GM19328 (cell line): ENCODE results near the gene DYNC1H1.
A peak's percentile ranks its signal among the peaks of the same experiment; 100 is the strongest.

Experiments
- ATAC-seq: cut with Tn5 transposase; IDR thresholded peaks from one replicate; pipeline ENCODE4 v1.9.1; 2021; ENCODE audit warnings: mild to moderate bottlenecking, moderate library complexity; ENCODE audit not compliant: unreplicated experiment

Gene DYNC1H1

GRCh38 chr14:101964297-101965180 is at the start of gene DYNC1H1:
TSS of gene DYNC1H1 (plus strand) at chr14:101964573. CDS start at chr14:101964692, 119 bp downstream.
- peak; percentile 77 for ATAC-seq

DNA sequence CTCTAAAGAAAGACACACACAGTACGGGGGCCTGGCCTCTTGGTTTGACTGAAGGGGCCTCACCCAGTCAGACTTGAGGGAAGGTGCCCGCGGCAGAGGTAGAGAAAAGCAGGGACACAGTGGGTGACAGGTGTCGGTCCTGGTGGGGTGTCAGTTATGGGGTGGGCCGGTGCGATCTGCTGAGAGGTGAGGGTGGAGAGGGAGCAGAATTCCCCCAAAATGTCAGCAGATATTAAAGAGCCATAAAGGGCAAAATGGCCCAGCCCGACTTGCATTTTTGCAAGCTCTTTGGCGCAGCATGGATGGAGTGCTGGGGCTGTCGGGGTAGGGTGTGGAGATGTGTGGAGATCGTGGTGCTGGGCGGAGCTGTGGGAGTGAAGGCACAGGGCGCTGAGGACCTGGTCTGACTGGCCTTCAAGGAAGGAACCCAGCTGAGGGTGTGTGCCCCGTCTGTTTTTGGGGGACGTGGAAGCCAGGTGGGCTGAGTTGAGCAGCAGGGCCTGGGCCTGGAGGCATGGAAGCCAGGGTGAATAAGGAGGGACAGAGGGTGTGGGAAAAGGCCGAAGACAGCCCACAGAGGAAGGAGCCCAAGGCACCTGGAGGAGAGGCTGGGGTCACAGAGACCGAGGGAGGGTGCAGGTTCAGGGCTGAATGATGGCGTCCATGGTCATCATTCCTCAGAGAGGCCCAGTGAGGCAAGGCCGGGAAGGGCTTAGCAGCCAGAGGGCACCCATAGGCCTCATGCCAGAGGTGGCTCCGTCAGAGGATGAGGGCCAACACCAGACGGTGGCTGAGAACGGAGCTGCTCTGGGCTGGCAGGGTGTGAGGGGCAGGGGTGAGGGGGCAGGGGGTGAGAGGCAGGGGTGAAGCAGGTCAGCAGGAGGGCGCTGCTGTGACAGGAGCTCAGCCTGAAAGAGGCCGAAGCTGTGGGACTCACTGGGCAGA is 48.2 kb upstream of the DYNC1H1 start:
- ATAC-seq = no peak

- no peak for ATAC-seq
Observed at GRCh38 chr14:101916816-101917412, 47.5 kb upstream of the DYNC1H1 start.

DNA sequence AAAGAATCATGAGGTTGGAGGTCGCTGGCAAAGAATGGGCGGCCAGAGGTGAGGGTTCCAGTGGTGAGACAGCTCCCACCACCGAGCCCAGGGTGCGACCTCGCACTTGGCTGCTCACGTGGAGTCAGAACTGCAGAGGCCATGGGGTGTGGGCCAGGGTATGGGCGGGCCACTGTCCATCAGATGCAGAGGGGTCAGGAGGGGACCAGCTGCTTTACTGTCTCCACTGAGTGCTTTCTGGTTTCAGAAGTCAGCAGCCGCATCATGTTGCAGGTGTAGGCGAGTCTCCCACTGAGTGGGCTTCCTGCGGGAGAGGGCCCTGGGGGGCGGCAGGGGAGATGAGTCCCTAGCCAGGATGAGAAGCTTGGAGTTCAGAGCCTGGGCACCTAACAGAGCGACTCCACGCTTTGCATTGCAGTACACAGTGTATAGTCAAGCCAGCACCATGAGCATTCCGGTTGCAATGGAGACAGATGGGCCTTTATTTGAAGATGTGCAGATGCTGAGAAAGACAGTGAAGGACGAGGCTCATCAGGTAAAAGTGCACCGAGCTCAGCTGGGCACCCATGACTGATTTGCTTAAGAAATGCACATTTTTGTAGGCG is 46.9 kb upstream of the DYNC1H1 start:
- ATAC-seq = no peak

DNA sequence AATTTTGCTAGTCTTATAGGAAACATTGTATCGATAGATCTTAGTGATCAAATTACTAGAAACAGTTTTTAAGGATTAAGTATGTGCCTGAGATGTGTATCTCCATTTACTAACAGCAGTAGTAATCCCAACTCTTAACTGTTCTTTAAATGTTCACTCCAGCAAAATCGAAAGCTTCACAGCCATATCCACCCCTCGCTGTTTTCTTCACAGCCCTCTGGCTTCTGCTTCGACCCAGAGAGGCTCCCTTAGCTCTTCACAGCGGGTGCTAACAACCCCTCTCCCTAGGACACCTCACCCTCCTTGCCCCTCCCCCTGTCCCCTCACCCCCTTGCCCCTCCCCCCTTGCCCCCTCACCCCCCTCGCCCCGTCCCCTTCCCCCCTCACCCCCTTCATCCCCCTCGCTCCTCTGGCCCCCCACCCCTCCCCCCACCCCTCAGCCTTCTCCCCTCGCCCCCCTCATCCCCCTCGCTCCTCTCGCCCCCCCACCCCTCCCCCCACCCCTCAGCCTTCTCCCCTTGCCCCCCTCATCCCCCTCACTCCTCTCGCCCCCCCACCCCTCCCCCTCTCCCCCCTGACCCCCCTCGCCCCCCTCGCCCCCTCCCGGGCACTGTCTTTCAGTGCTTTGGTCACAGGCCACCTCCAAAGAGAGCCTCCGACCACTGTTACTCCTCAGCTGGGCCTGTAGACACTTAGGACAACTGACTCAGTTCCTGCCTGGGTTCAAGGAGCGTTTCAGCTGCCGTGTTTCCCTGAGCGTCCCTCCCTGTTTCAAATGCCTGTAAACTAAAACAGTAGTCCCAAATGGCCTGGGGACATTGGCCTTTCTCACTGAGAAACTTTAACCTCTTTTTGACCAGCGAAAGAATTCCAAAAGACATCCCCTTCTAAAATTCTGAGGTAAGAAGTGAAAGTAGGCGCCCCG is 46.0 kb upstream of the DYNC1H1 start:
- ATAC-seq = no peak

- no peak for ATAC-seq
Observed at GRCh38 chr14:101920271-101920670, 44.1 kb upstream of the DYNC1H1 start.

- ATAC-seq = no peak
Observed at GRCh38 chr14:101922866-101923265, 41.5 kb upstream of the DYNC1H1 start.

DNA sequence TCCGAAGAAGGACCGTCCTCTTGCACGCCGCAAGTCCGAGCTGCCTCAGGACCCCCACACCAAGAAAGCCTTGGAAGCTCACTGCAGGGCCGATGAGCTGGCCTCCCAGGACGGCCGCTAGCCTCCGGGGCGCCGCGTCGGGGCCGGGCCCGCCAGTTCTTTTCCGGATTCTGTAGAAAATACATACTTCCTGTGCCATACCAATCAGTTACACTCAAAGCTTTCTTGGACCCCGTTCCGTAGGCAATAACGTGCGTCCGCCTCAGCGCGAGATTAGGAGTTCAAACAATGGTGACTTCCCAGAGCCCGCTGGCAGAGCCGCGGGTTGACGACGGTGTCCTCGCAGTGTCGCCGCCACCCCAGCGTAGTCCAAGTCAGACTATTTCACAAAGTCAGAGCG is 39.2 kb upstream of the DYNC1H1 start:
- ATAC-seq = no peak

DNA sequence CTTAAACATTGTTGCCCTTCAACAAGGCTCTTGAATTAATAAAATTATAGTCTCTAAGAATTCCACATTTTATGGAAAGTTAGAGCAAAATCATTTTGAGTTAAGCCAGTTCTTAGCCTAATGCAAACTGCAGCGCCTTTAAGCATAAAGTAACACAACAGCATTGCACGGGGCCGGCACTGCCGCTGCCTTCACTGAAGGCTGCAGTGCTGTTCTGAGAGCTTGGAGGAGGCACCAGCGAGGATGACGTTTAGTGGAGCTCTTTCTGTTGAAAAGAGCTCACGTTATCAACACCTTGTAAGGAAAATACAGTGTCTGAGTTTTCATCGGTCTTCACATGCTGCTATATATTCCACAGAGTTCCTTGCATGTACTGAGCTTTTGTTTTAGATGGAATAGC is 38.3 kb upstream of the DYNC1H1 start:
- ATAC-seq = no peak

DNA sequence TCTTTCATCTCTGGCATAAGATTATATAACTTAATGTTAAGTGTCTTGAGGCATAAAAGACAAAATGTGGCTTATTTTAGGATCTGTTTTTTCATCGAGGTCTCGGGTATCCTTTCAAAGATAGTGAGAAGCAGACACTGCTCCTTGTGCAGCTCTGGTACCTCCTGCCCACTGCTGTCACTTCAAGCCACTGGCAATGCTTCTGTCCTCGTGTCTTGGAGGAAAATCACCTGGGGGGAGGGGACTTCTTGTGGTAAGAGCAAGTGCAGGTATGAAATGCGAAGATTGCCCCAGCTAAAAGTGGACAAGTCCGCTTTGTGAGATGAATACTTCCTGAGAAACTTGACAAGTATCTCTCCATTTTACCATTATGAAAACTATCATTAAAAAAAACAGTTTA is 37.8 kb upstream of the DYNC1H1 start:
- no peak for ATAC-seq

- ATAC-seq = no peak
Observed at GRCh38 chr14:101927859-101928258, 36.5 kb upstream of the DYNC1H1 start.

- ATAC-seq = no peak
Observed at GRCh38 chr14:101928415-101928841, 35.9 kb upstream of the DYNC1H1 start.

- ATAC-seq = no peak
Observed at GRCh38 chr14:101929096-101929495, 35.3 kb upstream of the DYNC1H1 start.

GRCh38 chr14:101929946-101930345 is 34.4 kb upstream of the DYNC1H1 start:
- no peak for ATAC-seq

DNA sequence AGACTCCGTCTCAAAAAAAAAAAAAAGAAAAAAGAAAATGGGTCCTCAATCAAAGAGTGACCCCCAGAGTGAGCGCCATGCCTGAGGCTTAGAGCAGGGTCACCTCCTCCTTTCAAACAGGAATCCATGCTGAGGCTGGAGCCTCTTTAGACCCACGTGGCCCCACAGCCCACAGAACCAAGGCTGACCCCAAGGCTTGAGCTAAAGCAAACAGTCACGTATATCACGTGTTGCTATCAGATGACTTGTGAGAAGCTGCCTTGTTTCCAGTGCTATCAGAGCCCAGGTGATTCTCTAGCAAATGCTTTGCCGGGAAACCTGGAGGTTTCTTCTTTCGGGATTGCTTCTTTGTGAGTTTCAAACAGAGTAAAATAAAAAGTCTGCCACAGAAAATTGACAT is 31.7 kb upstream of the DYNC1H1 start:
- no peak for ATAC-seq

GRCh38 chr14:101933209-101933608 is 31.2 kb upstream of the DYNC1H1 start:
- no peak for ATAC-seq

DNA sequence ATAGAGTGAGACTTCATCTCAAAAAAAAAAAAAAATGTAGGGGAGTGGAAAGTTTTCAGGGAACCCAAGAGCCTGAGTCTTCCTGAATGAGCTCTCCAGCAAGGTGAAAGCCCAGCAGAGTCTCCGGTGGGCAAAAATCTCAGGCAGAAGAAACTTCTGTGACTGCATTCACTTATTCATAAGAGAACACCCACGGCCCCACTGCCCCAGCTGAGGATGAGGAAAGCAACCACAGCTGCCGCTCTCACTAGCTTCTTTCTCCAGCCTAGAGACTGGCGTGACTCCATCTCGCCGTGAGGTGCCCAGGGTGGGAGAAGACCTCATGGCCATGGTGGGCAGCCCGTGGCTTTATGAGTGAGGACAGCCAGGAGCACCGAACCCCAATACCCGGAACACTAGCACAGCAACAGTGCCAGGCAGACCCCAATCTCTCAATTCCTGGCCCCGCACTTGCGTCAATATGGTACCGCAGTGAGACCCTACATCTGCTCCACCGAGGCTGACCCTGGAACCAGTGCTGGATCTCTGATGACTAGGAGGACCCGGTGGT is 29.7 kb upstream of the DYNC1H1 start:
- ATAC-seq = no peak

- ATAC-seq = no peak
Observed at GRCh38 chr14:101937926-101938767, 26.2 kb upstream of the DYNC1H1 start.
